Measurements from ENCODE around the gene CDAN1. TPM values are rescaled to one million over a fixed set of nuclear protein-coding genes. Genes with fewer than 3 reads are reported as not detected.
A peak's percentile ranks its signal among the peaks of the same experiment; 100 is the strongest.

CDAN1 gene
- 36.4 and 46.1 TPM in 2 replicates for total RNA-seq
- long read RNA-seq, partial matches to known transcripts = 2 of 6 reads
- long read RNA-seq, other reads (novel, unspliced or antisense) = 2 of 6 reads

DNA sequence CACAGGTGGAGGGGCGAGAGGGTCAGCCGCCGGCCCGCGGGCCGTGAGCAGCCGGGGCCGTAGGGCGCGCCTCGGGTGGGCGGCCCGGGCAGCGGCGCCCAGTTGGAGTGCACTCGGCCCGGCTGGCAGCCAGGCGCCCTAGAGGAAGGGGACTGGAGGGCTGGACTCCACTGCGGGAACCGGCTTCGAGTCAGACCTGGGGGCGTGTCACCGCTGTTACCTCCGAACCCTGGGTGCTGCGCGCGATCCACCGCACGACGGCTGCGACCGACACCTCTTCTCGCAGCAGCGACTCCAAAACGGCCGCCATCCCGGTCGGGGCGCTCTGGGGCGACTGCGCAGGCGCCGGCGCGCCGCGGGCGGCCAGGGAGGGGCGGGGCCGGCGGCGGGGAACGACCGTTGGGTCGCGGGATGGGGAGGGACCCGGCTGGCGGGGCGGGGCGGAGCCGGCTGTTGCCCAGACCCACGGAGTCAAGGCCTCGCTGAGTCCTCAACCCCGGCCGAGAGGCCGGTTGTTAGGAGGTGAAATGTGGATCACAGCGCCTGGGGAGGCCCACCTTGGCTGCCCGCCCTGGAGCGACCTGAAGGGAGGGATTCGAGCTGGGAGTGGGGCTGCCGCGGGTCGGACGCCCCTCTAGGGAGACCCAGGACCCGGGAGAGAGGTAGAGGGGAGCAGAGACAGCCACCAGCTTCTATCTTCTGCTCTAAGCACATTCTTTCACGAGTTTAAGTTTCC is at the start of gene CDAN1:
Gene CDAN1 (minus strand): TSS at position 336 of the 736 bp plus-strand sequence. CDS start 26 bp downstream, at position 310.
- H3K36me3 Mint-ChIP-seq (ENCODE audit: insufficient read depth) = peaks cover 11% of the 10 kb centered on the region
- peak; percentile 93 for DNase-seq (ENCODE audit: low spot score, unreplicated experiment)
- H3K4me1 Mint-ChIP-seq (ENCODE audit: low read depth) = peaks cover 7% of the 10 kb centered on the region
- peak within 1 kb of the TSS; percentile 93 for H3K27ac Mint-ChIP-seq
- no peaks in the 10 kb centered on the region for H3K27me3 Mint-ChIP-seq
- TF ChIP-seq, protein P1, sequence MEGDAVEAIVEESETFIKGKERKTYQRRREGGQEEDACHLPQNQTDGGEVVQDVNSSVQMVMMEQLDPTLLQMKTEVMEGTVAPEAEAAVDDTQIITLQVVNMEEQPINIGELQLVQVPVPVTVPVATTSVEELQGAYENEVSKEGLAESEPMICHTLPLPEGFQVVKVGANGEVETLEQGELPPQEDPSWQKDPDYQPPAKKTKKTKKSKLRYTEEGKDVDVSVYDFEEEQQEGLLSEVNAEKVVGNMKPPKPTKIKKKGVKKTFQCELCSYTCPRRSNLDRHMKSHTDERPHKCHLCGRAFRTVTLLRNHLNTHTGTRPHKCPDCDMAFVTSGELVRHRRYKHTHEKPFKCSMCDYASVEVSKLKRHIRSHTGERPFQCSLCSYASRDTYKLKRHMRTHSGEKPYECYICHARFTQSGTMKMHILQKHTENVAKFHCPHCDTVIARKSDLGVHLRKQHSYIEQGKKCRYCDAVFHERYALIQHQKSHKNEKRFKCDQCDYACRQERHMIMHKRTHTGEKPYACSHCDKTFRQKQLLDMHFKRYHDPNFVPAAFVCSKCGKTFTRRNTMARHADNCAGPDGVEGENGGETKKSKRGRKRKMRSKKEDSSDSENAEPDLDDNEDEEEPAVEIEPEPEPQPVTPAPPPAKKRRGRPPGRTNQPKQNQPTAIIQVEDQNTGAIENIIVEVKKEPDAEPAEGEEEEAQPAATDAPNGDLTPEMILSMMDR (IDR thresholded peaks at IDR 0.05; ENCODE audit: unreplicated experiment) = peak; percentile 6
- no peaks in the 10 kb centered on the region for H3K9me3 Mint-ChIP-seq (ENCODE audit: low read depth)
- H3K4me3 Mint-ChIP-seq (ENCODE audit: low read depth) = peak within 1 kb of the TSS; percentile 77

DNA sequence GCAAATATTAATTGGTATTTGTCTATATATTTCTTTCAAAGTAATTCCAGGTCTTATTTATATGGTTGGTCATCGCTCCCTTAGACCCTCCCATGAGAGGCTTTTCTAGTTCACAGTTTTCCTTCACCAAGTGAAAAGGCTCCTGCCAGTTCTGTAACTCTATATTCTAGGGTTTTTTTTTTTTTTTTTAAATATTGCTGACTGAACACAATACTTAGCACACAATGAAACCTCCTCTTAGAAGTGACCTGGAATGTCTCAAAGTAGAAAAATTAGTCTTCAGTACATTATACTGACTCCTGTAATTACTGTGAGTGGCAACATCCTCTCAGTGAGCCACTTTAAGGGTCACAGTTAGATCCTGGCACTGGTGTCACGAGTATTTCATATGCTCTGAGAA is 48.6 kb upstream of the CDAN1 start:
- Mint-ChIP-seq H3K36me3 (ENCODE audit: insufficient read depth) (peaks cover 10% of the 10 kb centered on the region), H3K4me3 (ENCODE audit: low read depth) (no peak overlapping the region), H3K27me3 (no peaks in the 10 kb centered on the region), H3K9me3 (ENCODE audit: low read depth) (no peaks in the 10 kb centered on the region), H3K27ac (no peak overlapping the region), H3K4me1 (ENCODE audit: low read depth) (peaks cover 2% of the 10 kb centered on the region)
- no peak for DNase-seq (ENCODE audit: low spot score, unreplicated experiment)
- TF ChIP-seq, protein P1 (IDR thresholded peaks at IDR 0.05; ENCODE audit: unreplicated experiment) = no peak

DNA sequence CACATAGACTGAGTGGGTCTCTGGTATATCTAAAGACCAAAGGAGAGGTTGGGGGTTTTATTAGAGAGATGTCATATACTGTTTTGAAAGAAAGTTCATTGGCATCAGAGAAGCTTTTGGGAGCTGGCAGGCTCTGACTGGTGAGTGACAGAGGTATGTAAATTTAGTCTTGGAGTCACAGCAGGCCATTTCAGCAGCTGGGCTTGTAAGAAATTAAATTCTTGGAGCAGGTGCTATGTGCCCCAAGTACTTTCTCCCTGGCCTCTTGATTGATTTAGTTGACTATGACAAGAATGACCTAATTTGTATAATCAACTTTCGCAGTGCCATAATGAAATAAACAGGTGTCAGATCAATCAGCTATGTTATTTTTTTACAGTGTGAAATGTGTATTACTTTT is 47.8 kb upstream of the CDAN1 start:
- H3K36me3 Mint-ChIP-seq (ENCODE audit: insufficient read depth) = peaks cover 11% of the 10 kb centered on the region
- H3K27me3 Mint-ChIP-seq = no peaks in the 10 kb centered on the region
- no peak for DNase-seq (ENCODE audit: low spot score, unreplicated experiment)
- H3K27ac Mint-ChIP-seq = no peak overlapping the region
- H3K4me3 Mint-ChIP-seq (ENCODE audit: low read depth) = no peak overlapping the region
- TF ChIP-seq, protein P1 (IDR thresholded peaks at IDR 0.05; ENCODE audit: unreplicated experiment) = no peak
- H3K4me1 Mint-ChIP-seq (ENCODE audit: low read depth) = peaks cover 2% of the 10 kb centered on the region
- H3K9me3 Mint-ChIP-seq (ENCODE audit: low read depth) = no peaks in the 10 kb centered on the region

- no peak for DNase-seq (ENCODE audit: low spot score, unreplicated experiment)
- H3K27me3 Mint-ChIP-seq = no peaks in the 10 kb centered on the region
- no peak overlapping the region for H3K27ac Mint-ChIP-seq
- peaks cover 11% of the 10 kb centered on the region for H3K36me3 Mint-ChIP-seq (ENCODE audit: insufficient read depth)
- no peaks in the 10 kb centered on the region for H3K9me3 Mint-ChIP-seq (ENCODE audit: low read depth)
- TF ChIP-seq, protein P1 (IDR thresholded peaks at IDR 0.05; ENCODE audit: unreplicated experiment) = no peak
- no peak overlapping the region for H3K4me3 Mint-ChIP-seq (ENCODE audit: low read depth)
- peaks cover 2% of the 10 kb centered on the region for H3K4me1 Mint-ChIP-seq (ENCODE audit: low read depth)
These were observed 45.8 kb upstream of the CDAN1 start for GRCh38 chr15:42782716-42783115.

GRCh38 chr15:42775416-42775815 is 38.5 kb upstream of the CDAN1 start:
- no peaks in the 10 kb centered on the region for H3K27me3 Mint-ChIP-seq
- peaks cover 4% of the 10 kb centered on the region for H3K36me3 Mint-ChIP-seq (ENCODE audit: insufficient read depth)
- H3K9me3 Mint-ChIP-seq (ENCODE audit: low read depth) = no peaks in the 10 kb centered on the region
- no peaks in the 10 kb centered on the region for H3K4me1 Mint-ChIP-seq (ENCODE audit: low read depth)
- no peak for DNase-seq (ENCODE audit: low spot score, unreplicated experiment)
- no peak overlapping the region for H3K4me3 Mint-ChIP-seq (ENCODE audit: low read depth)
- TF ChIP-seq, protein P1 (IDR thresholded peaks at IDR 0.05; ENCODE audit: unreplicated experiment) = no peak
- no peak overlapping the region for H3K27ac Mint-ChIP-seq

All from progenitor cell of endocrine pancreas (in vitro differentiated cells).